ENCODE measurements around the gene OR10V1.
"Not testable (repeated sequence)": the region's sequence is repeated elsewhere in the genome, so short reads cannot be mapped to it uniquely, and the experiment has no call there.

OR10V1 gene

DNA sequence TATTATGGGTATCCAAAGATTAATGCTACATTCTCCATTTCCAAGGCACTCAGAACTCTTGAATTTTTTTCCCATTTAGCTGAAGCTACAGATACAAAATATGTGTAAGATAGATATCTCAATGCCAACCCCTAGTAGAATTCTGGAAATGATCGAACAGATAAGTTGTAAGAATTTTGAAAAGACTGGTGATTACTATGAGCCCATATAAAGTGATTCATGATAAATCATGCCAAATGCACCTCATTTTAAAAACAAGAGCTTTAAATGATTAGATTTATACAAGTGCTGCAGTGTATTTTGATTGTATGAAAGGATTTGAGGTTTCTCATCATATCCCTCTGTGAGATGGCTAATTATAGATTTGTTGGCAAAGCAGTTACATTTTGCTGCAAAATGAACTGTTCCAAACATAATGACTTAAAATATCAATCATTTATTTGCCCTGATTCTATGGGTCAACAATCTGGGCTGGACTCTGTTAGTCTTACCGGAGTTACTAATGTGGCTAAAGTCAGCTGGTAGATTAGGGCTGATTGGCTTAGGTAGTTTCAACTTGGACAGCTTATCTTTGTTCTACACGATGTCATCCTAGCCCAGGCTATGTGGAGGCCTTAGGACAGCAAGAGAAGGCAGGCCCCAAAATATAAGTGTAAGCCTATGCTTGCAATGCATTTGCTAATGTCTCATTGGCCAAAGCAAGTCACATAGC lies 3.4 kb downstream of the OR10V1 start:
- no peak for DNase-seq (ENCODE audit: low read depth in 3 of 3)

DNA sequence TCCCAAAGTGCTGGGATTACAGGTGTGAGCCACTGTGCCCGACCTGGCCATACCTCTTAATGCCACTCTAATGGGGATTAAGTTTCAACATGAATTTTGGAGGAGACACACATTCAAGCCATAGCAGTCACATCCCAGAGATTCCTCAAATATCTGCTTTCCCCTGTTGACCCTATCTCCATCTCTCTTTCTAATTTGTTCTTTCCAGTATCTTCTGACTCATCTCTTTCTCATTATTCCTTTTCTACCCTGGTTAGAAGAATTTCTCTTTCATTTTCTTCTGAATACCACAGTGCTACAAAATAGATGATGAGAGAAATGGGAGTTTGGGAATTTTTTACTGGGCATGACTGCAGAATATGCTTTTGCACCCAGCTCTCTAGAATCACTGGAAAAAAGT lies 5.1 kb downstream of the OR10V1 start:
- DNase-seq (ENCODE audit: low read depth in 3 of 3): no peak

DNA sequence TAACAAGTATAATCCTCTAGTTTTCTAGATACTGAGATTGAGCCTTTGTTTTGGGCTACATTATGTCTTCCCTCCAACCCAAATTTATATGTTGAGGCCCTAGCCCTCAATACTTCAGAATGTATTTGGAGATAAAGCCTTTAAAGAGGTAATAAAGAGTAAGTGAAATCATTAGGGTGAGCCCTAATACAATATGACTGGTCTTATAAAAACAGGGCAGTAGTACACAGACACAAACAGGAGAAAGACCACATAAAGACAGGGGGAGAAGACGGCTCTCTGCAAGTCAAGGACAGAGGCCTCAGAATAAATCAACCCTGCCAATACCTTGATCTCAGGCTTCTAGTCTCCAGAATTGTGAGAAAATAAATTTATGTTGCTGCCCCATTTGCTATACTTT lies 6.3 kb downstream of the OR10V1 start:
- no peak for DNase-seq (ENCODE audit: low read depth in 3 of 3)

DNA sequence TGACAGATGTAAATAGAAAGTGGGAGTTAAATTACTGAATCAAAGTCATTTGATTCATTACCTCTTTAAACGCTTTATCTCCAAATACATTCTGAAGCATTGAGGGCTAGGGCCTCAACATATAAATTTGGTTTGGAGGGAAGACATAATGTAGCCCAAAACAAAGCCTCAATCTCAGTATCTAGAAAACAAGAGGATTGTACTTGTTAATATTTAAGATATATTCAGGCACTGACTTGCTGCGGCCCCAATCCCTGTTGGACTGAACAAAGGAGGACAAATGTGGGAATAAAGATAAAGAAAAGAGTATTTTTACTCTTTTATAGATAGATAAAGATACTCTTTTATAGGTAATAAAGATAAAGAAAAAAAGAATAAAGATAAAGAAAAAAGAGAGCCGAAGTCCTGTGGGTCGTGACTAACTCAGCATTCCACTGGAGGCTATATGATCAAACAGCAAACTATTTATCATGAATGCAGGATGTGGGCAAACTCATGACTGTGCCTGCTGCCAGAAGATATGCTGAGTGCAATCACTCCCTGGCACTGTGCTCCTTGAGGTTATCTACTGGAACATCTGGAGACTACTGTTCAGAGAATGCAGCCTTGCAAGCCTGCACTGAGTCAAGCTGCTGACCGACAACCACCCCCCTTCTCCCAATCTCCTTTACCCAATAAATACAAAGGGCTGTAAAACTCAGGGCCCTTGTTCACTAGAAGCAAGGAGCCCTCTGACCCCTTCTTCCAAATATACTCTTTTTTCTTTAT lies 6.9 kb downstream of the OR10V1 start:
- DNase-seq (ENCODE audit: low read depth in 3 of 3): no peak

DNA sequence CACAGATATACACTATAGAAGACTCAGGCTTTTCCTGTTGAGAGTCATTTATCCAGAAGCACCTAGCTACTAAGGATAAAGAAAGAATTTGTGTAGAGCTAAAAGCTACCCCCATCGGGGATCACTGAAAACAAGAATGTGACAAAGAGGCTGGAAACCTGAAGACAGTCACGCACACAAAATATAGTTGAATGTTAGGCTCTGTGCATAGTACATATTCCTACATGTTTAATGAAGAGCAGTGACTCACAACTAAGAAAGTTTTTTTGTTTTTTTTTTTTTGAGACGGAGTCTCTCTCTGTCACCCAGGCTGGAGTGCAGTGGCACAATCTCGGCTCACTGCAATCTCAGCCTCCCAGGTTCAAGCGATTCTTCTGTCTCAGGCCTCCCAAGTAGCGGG lies 8.4 kb downstream of the OR10V1 start:
- DNase-seq (ENCODE audit: low read depth in 3 of 3): no peak

DNA sequence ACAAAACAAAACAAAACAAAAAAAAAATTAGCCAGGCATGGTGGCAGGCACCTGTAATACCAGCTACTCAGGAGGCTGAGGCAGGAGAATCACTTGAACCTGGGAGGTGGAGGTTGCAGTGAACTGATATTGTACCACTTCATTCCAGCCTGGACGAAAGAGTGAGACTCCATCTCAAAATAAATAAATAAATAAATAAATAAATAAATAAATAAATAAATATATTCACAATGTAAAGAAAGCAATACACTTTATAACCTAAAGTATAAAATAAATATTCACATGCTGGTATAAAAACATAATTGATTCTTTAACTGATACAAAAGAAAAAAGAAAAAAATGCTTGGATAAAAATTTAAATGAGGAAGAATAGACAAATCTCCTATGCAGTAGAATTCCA lies 10.1 kb downstream of the OR10V1 start:
- not testable (repeated sequence) for DNase-seq (ENCODE audit: low read depth in 3 of 3)

DNA sequence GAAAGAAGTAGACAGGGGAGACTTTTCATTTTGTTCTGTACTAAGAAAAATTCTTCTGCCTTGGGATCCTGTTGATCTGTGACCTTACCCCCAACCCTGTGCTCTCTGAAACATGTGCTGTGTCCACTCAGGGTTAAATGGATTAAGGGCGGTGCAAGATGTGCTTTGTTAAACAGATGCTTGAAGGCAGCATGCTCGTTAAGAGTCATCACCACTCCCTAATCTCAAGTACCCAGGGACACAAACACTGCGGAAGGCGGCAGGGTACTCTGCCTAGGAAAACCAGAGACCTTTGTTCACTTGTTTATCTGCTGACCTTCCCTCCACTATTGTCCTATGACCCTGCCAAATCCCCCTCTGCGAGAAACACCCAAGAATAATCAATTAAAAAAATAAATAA lies 13.5 kb downstream of the OR10V1 start:
- DNase-seq (ENCODE audit: low read depth in 3 of 3): not testable (repeated sequence)

DNA sequence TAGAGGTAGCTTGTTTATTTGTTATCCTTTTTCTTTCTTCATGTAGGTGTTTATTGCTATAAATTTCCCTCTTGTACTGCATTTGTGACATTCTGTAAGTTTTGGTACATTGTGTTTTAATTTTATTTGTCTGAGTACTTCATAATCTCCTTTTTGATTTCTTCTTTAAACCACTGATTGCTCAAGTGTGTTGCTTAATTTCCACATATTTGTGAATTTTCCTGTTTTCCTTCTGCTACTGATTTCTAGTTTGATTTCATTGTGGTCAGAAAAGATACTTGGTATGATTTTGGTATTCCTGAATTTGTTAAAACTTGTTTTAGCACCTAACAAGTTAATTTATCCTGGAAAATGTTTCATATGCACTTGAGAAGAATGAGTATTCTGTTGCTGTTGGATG lies 15.1 kb downstream of the OR10V1 start:
- DNase-seq (ENCODE audit: low read depth in 3 of 3): no peak

DNA sequence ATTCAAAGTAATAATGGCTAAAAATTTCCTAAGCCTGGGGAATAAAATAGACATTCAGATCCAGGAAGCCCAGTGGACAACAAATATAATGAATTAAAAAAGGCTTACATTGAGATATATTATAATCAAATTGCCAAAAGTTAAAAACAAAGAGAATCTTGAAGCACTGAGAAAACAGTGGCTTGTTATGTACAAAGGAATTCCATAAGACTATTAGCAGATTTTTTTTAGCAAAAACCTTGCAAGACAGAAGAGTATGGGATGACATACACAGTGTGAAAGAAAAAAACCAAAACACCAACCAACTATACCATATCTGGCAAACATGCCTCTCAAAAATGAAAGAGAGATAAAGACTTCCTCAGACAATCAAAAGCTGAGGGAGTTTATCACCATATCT lies 20.7 kb downstream of the OR10V1 start:
- no peak for DNase-seq (ENCODE audit: low read depth in 3 of 3)

DNA sequence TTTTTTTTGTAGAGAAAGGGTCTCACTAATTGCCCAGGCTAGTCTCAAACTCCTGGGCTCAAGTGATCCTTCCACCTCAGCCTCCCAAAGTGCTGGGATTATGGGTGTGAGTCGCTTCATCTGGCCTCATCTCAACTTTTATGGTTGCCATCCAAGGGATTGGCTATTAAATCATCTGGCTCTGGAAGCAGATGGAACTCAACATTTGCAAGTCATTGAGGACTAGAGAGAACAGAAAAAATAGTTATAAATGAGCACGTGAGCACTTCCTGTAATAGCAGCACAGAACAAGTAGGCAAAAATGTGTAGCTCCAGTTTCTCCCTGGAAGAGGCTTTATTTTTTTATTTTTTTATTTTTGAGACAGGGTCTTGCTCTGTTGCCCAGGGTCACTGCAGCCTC lies 22.5 kb downstream of the OR10V1 start:
- DNase-seq (ENCODE audit: low read depth in 3 of 3): no peak

DNA sequence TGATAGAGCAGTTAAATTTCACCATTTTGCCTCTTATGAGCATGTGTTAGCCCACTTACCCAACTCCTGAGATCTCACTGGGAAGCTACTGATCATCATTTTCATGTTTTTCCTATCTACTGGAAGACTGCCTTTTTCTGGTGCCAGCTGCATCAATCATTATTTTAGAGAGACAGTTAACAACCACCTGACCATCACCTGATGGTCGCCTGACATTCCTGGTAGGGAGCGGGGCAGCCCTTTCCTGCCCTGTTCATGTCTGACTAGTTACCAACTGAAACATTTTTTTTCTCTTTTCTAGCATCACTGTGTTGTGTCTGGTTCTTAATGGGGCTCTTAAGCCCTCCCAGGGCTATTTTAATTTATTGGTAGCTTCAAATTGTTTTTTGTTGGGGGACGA lies 24.6 kb downstream of the OR10V1 start:
- DNase-seq (ENCODE audit: low read depth in 3 of 3): no peak

DNA sequence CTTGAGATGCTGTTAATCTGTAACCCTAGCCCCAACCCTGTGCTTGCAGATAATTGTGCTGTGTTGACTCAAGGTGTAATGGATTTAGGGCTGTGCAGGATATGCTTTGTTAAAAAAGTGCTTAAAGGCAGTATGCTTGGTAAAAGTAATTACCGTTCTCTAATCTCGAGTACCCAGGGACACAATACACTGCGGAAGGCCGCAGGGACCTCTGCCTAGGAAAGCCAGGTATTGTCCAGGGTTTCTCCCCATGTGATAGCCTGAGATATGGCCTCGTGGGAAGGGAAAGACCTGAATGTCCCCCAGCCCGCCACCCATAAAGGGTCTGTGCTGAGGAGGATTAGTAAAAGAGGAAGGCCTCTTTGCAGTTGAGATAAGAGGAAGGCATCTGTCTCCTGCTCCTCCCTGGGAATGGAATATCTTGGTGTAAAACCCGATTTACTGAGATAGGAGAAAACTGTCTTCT lies 32.4 kb downstream of the OR10V1 start:
- DNase-seq (ENCODE audit: low read depth in 3 of 3): not testable (repeated sequence)

DNA sequence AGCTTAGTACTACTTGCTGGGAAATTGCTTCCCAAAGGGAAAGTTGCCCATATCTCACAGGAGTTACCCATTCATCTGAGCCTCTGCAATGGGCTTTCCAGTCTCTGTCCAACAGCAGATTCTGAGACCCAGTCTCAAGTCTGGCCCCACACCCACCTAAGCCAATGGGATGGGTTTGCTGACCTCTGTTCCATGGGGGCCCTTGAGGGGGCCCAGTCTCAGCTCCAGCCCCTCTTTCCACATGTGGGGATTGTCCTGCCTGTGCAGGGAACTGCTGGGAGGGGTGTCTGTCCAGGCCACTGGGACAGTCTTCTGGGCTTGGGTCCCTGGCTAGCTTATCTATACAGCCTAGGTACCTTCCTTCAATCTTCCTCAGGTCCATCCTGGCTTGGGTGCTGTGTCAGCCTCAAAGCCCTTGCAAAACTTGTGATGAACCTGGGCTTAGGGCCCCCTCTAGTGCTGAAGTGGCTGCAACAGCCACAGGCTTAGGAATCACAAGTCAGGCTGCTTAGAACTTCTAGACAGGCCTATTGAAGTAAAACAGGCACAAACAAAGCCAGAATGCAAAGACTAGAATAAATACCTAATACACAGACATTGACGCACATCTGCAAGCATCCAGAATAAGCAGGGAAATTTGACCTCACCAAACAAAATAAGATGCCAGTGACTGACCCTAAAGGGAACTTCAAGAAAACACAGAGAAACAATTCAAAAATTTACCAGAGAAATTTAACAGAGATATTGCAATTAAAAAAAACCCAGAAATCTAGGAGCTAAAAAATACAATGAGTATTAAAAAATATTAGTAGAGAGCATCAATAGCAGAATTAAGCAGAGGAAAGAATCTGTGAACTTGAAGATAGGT lies 33.1 kb downstream of the OR10V1 start:
- peak in 2 of 3 experiments; percentile 28 to 31 for DNase-seq (ENCODE audit: low read depth in 3 of 3)

DNA sequence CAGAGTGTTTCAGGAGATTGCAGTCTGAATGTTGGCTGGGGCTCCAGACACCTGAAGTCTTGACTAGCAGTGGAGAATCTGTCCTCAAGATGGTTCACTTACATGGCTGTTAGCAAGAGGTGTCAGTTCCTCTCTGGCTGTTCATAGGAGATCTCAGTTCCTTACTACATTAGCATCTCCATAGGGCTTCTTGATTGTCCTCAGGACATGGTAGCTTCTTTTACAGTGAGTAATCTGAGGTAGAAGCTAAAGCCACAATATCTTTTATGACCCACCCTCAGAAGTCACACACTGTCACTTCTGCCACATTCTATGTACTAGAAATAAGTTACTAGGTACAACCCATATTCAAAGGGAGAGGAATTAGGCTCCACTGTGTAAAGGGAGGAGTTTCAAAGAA lies 34.3 kb downstream of the OR10V1 start:
- DNase-seq (ENCODE audit: low read depth in 3 of 3): no peak

DNA sequence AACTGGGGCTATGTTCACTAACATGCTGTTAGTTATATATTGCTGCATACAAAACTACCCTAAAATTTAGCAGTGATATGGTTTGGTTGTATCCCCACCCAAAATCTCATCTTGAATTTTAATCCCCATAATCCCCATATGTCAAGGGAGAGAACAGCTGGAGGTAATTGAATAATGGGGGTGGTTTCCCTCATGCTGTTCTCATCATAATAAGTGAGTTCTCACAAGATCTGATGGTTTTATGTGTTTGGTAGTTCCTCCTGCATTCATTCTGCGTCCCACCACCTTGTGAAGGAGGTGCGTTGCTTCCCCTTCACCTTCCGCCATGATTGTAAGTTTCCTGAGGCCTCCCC lies 34.9 kb downstream of the OR10V1 start:
- no peak for DNase-seq (ENCODE audit: low read depth in 3 of 3)

DNA sequence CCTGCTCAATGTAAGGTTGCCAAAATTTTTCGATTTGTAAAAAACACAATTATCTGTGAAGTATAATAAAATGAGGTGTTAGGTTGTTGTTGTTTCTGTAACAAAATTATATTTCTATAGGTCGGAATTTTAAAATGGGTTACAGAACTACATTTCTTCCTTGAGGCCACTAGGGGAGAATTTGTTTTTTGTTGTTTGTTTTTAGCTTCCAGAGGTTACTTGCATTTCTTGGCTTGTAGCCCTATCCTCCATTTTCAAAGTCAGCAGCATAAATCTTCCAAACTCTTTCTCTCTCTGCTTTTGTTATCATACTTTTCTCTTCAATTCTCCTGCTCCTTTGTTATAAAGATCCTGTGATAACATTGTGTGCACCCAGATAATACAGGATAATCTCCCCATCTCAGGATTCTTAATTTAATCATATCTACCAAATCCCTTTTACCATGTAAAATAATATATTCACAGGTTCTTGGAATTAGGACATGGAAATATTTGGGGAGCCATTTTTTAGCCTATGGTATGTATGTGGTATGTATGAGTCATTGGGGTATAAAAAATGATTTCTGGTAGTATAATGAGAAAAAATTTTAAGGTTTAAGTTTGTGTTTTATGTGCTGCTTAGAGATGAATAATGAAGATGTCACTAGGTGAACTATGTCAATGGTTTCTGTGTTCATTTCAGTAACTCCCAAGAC lies 35.4 kb downstream of the OR10V1 start:
- DNase-seq (ENCODE audit: low read depth in 3 of 3): no peak

DNA sequence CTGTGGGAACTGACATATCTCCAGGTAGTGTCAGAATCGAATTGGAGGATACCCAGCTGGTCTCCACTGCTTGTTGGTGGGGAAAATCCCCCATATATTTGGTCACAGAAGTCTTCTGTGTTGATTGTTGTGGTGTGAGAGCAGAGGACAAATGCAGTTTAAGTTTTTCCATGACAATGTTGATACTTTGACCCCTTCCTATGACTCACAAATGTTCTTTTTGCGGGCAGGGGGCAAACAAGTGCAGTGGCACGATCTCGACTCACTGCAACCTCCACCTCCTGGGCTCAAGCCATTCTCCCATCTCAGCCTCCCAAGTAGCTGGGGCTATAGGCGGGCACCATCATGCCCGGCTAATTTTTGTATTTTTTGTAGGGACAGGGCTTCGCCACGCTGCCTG lies 37.4 kb downstream of the OR10V1 start:
- DNase-seq (ENCODE audit: low read depth in 3 of 3): no peak

DNA sequence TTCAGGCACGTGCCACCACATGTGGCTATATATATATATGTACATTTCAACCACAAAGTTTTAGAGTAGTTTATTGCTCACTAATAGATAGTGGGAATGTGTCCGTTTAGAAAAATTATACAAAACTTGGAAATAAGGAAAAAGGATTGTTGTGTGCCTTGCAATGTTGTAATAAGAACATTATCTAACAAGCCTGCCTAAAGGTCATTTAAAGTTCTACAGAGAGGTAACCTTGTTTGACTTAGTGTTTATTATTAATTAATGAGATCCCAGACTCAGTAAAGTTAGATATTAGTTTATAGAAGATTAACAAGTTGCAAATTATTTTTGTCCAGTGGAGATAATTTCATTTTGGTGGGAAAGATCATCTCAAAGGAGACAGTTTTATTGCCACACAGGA lies 39.4 kb downstream of the OR10V1 start:
- no peak for DNase-seq (ENCODE audit: low read depth in 3 of 3)

DNA sequence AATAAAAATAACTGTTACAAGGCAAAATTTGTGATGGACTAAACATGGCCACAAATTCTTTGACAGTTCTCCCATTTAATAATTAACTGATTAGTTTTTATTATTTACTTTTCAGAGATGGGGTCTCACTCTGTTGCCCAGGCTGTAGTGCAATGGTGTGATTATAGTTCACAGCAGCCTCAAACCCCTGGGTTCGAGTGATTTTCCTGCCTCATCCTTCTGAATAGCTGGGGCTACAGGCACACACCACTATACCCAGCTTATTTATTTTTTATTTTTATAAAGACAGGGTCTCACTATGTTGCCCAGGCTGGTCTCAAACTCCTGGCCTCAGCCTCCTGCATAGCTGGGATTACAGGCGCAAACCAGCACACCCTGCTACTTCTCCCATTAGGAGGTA lies 40.4 kb downstream of the OR10V1 start:
- DNase-seq (ENCODE audit: low read depth in 3 of 3): no peak

DNA sequence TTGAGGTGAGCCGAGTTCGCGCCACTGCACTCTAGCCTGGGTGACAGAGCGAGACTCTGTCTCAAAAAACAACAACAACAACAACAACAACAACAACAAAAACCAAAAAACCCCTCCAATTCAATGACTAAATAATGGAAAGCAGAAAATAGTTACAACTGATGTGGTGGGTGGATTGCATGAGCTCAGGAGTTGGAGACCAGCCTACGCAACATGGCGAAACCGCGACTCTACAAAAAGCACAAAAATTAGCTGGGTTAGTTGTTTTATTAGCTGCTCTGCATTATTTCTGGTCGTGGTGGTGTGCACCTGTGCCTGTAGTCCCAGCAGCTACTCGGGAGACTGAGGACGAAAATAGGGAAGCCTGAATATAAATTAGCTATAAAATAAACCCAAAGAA lies 42.2 kb downstream of the OR10V1 start:
- DNase-seq (ENCODE audit: low read depth in 3 of 3): no peak

DNA sequence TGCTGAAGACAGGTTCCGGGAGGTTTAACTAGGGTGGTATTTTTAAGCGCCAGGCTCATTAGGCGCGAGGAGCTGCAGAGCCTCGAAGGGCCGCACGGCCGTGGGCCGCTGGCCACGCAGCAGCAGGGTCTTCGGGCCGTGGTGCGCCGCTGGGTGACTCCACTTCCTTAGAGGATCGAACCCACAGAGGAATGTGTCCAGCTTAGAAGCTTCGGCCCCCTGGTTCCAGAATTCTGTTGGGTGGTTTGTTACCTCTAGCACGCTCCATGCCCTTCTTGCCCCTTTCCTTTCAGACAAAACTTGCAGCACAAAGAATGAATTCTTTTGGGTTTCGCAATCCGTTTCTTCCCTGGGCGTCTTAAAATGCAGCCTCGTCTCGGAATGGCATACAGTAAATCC lies 44.0 kb downstream of the OR10V1 start:
- DNase-seq (ENCODE audit: low read depth in 3 of 3): peak in 2 of 3 experiments; percentile 4 to 6
